ENCODE results near the gene KIF26B. TPM values are rescaled to one million over a fixed set of nuclear protein-coding genes. Genes with fewer than 3 reads are reported as not detected.

The KIF26B gene
- total and polyA plus RNA-seq, 10 of the 15 experiments (the other 5 are each of a cell fraction or from before 2014, with no cell fraction given): 0.35 to 11.6 (median 2.2) TPM

DNA sequence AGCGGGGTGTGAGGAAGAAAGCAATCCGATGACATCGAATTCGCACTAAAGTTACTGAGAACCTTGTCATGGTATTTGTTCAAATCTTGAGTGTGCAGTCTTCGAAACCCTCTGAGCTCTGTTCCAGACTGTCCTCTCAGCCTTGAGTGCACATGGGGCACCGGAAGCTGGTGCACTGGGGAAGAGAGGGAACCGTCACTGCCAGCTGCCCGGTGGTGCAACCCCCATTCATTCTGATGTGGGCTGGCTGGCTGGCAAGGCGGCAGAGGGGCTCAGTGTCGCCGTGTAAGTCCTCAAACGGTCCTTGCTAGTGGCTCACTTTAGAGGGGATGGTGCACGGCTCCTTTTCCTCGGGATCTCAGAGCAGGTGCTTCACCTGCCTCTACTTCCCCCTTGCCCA lies 137.4 kb downstream of the KIF26B start:
- BruUV-seq (replicated peaks): no TSS peak
- H3K36me3 ChIP-seq (ENCODE audit: control insufficient read depth in 2 of 2, insufficient read depth in 2 of 2, low read length in 1 of 2): no peaks in the 10 kb centered on the region
- H3K9ac ChIP-seq (ENCODE audit: control insufficient read depth, insufficient read depth, low read length): no peak overlapping the region
- no peaks in the 10 kb centered on the region for H3K79me2 ChIP-seq (ENCODE audit: control insufficient read depth, insufficient read depth, low read length)
- intact Hi-C loops (cut with micrococcal nuclease; ENCODE audit: unreplicated experiment) (no loop called here), in situ Hi-C loops (cut with MboI) (no loop called here)
- no peak overlapping the region for H3K27ac ChIP-seq (ENCODE audit: control insufficient read depth, insufficient read depth)
- TF ChIP-seq POLR2AphosphoS5 (IDR thresholded peaks at IDR 0.05; ENCODE audit: low read length) (no peak), KAT2A (conservative IDR thresholded peaks at IDR 0.05; ENCODE audit: control insufficient read depth, low read depth, low read length) (no peak), BRCA1 (IDR thresholded peaks at IDR 0.05; ENCODE audit: low read depth, low read length) (no peak), SREBF2 (IDR thresholded peaks at IDR 0.05; ENCODE audit: low read length) (no peak)
- TF ChIP-seq, protein P1, sequence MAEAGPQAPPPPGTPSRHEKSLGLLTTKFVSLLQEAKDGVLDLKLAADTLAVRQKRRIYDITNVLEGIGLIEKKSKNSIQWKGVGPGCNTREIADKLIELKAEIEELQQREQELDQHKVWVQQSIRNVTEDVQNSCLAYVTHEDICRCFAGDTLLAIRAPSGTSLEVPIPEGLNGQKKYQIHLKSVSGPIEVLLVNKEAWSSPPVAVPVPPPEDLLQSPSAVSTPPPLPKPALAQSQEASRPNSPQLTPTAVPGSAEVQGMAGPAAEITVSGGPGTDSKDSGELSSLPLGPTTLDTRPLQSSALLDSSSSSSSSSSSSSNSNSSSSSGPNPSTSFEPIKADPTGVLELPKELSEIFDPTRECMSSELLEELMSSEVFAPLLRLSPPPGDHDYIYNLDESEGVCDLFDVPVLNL (IDR thresholded peaks at IDR 0.05; ENCODE audit: low read depth, low read length): no peak
- ChIA-PET RAD21 (ENCODE audit: unreplicated experiment) (no interaction called here), POLR2A (no interaction called here), SMC1A (ENCODE audit: uncharacterized antibody, unreplicated experiment) (no interaction called here), CTCF (interaction anchor here (0.7 kb wide), 1 partner anchor 200 kb away, joined by 3 read pairs; no protein-coding TSS in a partner anchor)
- 44% methylated on average over 14 of the region's 14 CpGs for WGBS (ENCODE audit: insufficient coverage, insufficient replicate concordance, low lambda C conversion rate, missing lambda C conversion rate)
- DNase-seq (ENCODE audit: low read depth, low spot score) (no peak), FAIRE-seq (no peak), ATAC-seq (no peak)
- H3K4me3 ChIP-seq: no peak overlapping the region
- peaks cover 4 to 8% of the 10 kb centered on the region in 2 experiments for H3K27me3 ChIP-seq (replicated peaks in 1 of 2; ENCODE audit: control insufficient read depth in 2 of 2, insufficient read depth in 2 of 2, low read length in 1 of 2)
- no peak overlapping the region for H3K4me2 ChIP-seq (ENCODE audit: control insufficient read depth, insufficient read depth)
- H3K4me1 ChIP-seq (ENCODE audit: control insufficient read depth, insufficient read depth, low read length): no peaks in the 10 kb centered on the region
- H3K9me3 ChIP-seq (replicated peaks; ENCODE audit: control insufficient read depth, insufficient read depth, low read length): no peaks in the 10 kb centered on the region
- no peak overlapping the region for H2AFZ ChIP-seq (ENCODE audit: control insufficient read depth, low read depth, low read length)
- no peaks in the 10 kb centered on the region for H4K20me1 ChIP-seq (ENCODE audit: control insufficient read depth, insufficient read depth)

DNA sequence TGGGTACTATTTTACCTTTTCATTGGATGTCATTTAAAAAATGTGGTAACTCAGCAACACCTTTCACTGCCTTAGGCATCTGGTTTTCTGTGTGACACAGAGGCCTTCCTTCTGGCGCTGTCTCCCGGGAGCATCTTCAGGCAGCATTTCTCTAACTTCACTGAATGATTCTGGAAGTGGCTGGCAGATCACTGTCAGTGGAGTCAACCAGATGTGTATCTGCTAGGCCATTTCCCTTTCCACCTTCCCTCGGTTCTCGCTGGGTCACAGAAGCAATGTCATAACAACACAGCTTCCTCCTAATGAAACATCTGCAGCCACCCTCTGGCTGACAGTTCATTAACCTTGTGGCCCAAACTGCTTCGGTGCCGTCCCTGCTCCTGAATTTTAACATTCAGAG lies 137.8 kb downstream of the KIF26B start:
- intact Hi-C loops (cut with micrococcal nuclease; ENCODE audit: unreplicated experiment): no loop called here
- H3K27ac ChIP-seq (ENCODE audit: control insufficient read depth, insufficient read depth): no peak overlapping the region
- ATAC-seq (no peak), FAIRE-seq (no peak), DNase-seq (ENCODE audit: low read depth, low spot score) (no peak)
- RAD21 ChIA-PET (ENCODE audit: unreplicated experiment): no interaction called here
- POLR2A ChIA-PET: no interaction called here
- no peak overlapping the region for H3K4me2 ChIP-seq (ENCODE audit: control insufficient read depth, insufficient read depth)
- BruUV-seq (replicated peaks): no TSS peak
- no peaks in the 10 kb centered on the region for H3K79me2 ChIP-seq (ENCODE audit: control insufficient read depth, insufficient read depth, low read length)
- no peak overlapping the region for H3K4me3 ChIP-seq
- H3K9ac ChIP-seq (ENCODE audit: control insufficient read depth, insufficient read depth, low read length): no peak overlapping the region
- H4K20me1 ChIP-seq (ENCODE audit: control insufficient read depth, insufficient read depth): no peaks in the 10 kb centered on the region
- CTCF ChIA-PET: interaction anchor here (0.7 kb wide), 1 partner anchor 199 kb away, joined by 3 read pairs; no protein-coding TSS in a partner anchor
- H3K4me1 ChIP-seq (ENCODE audit: control insufficient read depth, insufficient read depth, low read length): no peaks in the 10 kb centered on the region
- no peaks in the 10 kb centered on the region for H3K36me3 ChIP-seq (ENCODE audit: control insufficient read depth in 2 of 2, insufficient read depth in 2 of 2, low read length in 1 of 2)
- in situ Hi-C loops (cut with MboI): no loop called here
- no peaks in the 10 kb centered on the region for H3K9me3 ChIP-seq (replicated peaks; ENCODE audit: control insufficient read depth, insufficient read depth, low read length)
- WGBS (ENCODE audit: insufficient coverage, insufficient replicate concordance, low lambda C conversion rate, missing lambda C conversion rate): 26% methylated on average over 6 of the region's 6 CpGs
- peaks cover 4 to 8% of the 10 kb centered on the region in 2 experiments for H3K27me3 ChIP-seq (replicated peaks in 1 of 2; ENCODE audit: control insufficient read depth in 2 of 2, insufficient read depth in 2 of 2, low read length in 1 of 2)
- H2AFZ ChIP-seq (ENCODE audit: control insufficient read depth, low read depth, low read length): no peak overlapping the region
- SMC1A ChIA-PET (ENCODE audit: uncharacterized antibody, unreplicated experiment): no interaction called here
- TF ChIP-seq CREB1 (IDR thresholded peaks at IDR 0.05; ENCODE audit: low read depth) (no peak), JUND (IDR thresholded peaks at IDR 0.05; ENCODE audit: low read depth, low read length) (no peak), NR2C2 (IDR thresholded peaks at IDR 0.05; ENCODE audit: borderline replicate concordance, control insufficient read depth, insufficient read length, low read depth) (no peak)
- TF ChIP-seq, protein P2, sequence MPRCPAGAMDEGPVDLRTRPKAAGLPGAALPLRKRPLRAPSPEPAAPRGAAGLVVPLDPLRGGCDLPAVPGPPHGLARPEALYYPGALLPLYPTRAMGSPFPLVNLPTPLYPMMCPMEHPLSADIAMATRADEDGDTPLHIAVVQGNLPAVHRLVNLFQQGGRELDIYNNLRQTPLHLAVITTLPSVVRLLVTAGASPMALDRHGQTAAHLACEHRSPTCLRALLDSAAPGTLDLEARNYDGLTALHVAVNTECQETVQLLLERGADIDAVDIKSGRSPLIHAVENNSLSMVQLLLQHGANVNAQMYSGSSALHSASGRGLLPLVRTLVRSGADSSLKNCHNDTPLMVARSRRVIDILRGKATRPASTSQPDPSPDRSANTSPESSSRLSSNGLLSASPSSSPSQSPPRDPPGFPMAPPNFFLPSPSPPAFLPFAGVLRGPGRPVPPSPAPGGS (IDR thresholded peaks at IDR 0.05; ENCODE audit: borderline replicate concordance, insufficient read depth, low read depth, low read length, poor library complexity, severe bottlenecking): no peak
- TF ChIP-seq, protein P3, sequence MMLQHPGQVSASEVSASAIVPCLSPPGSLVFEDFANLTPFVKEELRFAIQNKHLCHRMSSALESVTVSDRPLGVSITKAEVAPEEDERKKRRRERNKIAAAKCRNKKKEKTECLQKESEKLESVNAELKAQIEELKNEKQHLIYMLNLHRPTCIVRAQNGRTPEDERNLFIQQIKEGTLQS (IDR thresholded peaks at IDR 0.05; ENCODE audit: borderline replicate concordance, extremely low read depth, low read depth, low read length): no peak
- TF ChIP-seq, protein P4, sequence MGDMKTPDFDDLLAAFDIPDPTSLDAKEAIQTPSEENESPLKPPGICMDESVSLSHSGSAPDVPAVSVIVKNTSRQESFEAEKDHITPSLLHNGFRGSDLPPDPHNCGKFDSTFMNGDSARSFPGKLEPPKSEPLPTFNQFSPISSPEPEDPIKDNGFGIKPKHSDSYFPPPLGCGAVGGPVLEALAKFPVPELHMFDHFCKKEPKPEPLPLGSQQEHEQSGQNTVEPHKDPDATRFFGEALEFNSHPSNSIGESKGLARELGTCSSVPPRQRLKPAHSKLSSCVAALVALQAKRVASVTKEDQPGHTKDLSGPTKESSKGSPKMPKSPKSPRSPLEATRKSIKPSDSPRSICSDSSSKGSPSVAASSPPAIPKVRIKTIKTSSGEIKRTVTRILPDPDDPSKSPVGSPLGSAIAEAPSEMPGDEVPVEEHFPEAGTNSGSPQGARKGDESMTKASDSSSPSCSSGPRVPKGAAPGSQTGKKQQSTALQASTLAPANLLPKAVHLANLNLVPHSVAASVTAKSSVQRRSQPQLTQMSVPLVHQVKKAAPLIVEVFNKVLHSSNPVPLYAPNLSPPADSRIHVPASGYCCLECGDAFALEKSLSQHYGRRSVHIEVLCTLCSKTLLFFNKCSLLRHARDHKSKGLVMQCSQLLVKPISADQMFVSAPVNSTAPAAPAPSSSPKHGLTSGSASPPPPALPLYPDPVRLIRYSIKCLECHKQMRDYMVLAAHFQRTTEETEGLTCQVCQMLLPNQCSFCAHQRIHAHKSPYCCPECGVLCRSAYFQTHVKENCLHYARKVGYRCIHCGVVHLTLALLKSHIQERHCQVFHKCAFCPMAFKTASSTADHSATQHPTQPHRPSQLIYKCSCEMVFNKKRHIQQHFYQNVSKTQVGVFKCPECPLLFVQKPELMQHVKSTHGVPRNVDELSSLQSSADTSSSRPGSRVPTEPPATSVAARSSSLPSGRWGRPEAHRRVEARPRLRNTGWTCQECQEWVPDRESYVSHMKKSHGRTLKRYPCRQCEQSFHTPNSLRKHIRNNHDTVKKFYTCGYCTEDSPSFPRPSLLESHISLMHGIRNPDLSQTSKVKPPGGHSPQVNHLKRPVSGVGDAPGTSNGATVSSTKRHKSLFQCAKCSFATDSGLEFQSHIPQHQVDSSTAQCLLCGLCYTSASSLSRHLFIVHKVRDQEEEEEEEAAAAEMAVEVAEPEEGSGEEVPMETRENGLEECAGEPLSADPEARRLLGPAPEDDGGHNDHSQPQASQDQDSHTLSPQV (IDR thresholded peaks at IDR 0.05): no peak
